ENCODE measurements around the gene CNPPD1. TPM values are rescaled to one million over a fixed set of nuclear protein-coding genes. Genes with fewer than 3 reads are reported as not detected.
A peak's percentile ranks its signal among the peaks of the same experiment; 100 is the strongest.

Gene CNPPD1
- total and polyA plus RNA-seq, 11 donors: 37.3 to 118 (median 57.2) TPM

DNA sequence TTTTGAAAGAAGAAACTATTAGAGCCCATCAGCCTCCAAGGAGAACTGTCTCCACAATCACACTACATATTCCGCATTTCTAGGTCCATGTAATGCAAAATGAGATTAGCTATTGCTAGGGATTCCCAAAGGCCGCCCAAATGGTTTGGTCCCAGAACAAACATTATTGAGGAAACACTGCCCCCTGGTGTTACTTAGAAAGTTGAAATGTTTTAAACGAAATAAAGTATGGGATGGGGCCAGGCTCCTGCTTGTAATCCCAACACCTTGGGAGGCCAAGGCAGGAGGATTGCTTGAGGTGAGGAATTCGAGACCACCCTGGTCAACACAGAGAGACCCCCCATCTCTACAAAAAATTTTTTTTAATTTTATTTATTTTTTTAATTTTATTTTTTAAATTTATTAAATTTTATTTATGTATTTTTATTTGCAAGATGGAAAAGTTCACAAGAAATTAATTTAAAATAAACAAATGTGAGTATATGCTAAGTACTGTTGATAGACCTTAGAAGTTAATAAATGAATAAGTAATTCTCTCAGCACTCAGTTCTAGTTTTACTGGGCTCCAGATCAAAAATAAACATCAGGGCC, 21.6 kb downstream of the CNPPD1 start:
- intact Hi-C loops (cut with DNase I): loop anchor here in 9 of 10 donors (1.0 to 10.0 kb wide), 9 partner anchors 83 to 300 kb away; partner anchors contain the start of genes CRYBA2 (in 3 of the 9) and WNT6 (in 1 of the 9)
- no peaks in the 10 kb centered on the region for H3K9me3 ChIP-seq
- 13 to 16% (median 14%) methylated on average over 4 of the region's 4 CpGs for WGBS, 4 donors
- peaks cover 0 to 9% (median 6%) of the 10 kb centered on the region in 12 donors for H3K4me1 ChIP-seq
- no peak for TF ChIP-seq POLR2A (IDR thresholded peaks at IDR 0.05)
- TF ChIP-seq, protein P1, sequence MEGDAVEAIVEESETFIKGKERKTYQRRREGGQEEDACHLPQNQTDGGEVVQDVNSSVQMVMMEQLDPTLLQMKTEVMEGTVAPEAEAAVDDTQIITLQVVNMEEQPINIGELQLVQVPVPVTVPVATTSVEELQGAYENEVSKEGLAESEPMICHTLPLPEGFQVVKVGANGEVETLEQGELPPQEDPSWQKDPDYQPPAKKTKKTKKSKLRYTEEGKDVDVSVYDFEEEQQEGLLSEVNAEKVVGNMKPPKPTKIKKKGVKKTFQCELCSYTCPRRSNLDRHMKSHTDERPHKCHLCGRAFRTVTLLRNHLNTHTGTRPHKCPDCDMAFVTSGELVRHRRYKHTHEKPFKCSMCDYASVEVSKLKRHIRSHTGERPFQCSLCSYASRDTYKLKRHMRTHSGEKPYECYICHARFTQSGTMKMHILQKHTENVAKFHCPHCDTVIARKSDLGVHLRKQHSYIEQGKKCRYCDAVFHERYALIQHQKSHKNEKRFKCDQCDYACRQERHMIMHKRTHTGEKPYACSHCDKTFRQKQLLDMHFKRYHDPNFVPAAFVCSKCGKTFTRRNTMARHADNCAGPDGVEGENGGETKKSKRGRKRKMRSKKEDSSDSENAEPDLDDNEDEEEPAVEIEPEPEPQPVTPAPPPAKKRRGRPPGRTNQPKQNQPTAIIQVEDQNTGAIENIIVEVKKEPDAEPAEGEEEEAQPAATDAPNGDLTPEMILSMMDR (IDR thresholded peaks at IDR 0.05): peak; percentile 49 to 76 (median 64)
- H3K4me3 ChIP-seq: no peak overlapping the region
- no peak overlapping the region for H3K27ac ChIP-seq
- ATAC-seq (peak in 3 of 4 donors; percentile 51 to 64 (median 61)), DNase-seq (peak in 2 of 5 donors; percentile 33)
- peaks cover 0 to 63% (median 49%) of the 10 kb centered on the region in 9 donors for H3K36me3 ChIP-seq
- no peaks in the 10 kb centered on the region for H3K27me3 ChIP-seq

DNA sequence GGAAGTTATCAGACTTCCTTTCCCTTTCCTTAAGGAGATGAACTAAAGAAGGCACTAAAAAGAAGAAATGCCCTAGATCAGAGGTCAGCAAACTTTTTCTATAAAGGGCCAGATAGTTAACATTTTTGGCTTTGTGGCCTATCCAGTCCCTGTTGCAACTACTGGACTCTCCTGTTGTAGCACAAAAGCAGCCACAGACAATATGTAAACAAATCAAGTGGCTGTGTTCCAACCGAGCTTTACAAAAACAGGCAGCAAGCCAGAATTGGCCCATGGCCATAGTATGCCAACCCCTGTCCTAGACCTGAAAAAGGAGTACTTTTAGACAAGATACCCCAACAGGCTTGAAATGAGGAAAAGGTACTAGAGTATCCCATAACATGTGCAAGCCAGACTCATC, 27.1 kb downstream of the CNPPD1 start:
- DNase-seq (no peak), ATAC-seq (no peak)
- Histone ChIP-seq H3K27me3 (no peaks in the 10 kb centered on the region), H3K36me3 (peaks cover 0 to 83% (median 65%) of the 10 kb centered on the region in 9 donors), H3K9me3 (no peaks in the 10 kb centered on the region), H3K4me1 (peaks cover 0 to 9% (median 0%) of the 10 kb centered on the region in 12 donors), H3K4me3 (no peak overlapping the region), H3K27ac (no peak overlapping the region)
- intact Hi-C loops (cut with DNase I): loop anchor here in 7 of 10 donors (5.0 to 10.0 kb wide), 6 partner anchors 92 to 295 kb away; partner anchors contain the start of genes CRYBA2 (in 3 of the 7) and WNT6 (in 1 of the 7)
- no peak for TF ChIP-seq POLR2A (IDR thresholded peaks at IDR 0.05)
- TF ChIP-seq, protein P1 (IDR thresholded peaks at IDR 0.05): no peak
- WGBS, 4 donors: 7 to 41% (median 26%) methylated on average over 1 of the region's 1 CpG

DNA sequence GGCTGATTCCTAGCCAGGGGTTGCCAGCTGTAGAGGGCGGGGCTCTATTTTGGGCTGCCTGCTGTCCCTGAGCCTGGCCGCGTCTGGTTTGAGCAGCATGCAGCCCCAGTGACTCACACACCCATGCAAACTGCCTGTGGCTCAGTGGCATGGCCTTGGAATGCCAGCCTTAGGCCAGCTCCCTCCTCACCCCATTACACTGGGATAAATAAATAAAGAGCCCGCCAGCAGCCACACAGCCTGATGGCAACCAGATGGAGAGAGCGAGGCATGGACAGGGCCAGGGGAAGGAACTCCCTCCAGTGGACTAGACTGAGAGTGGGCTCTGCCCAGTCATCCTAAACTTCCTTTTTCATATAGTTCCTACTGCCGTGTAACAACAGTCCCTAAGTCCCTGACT, 34.4 kb downstream of the CNPPD1 start:
- intact Hi-C loops (cut with DNase I): no loop called here
- Histone ChIP-seq H3K9me3 (peaks cover 0 to 3% (median 0%) of the 10 kb centered on the region in 12 donors), H3K27me3 (no peaks in the 10 kb centered on the region), H3K27ac (no peak overlapping the region), H3K4me3 (no peak overlapping the region), H3K36me3 (peaks cover 0 to 83% (median 63%) of the 10 kb centered on the region in 9 donors), H3K4me1 (no peaks in the 10 kb centered on the region)
- 92 to 95% (median 94%) methylated on average over 6 of the region's 6 CpGs for WGBS, 4 donors
- ATAC-seq (no peak), DNase-seq (no peak)
- no peak for TF ChIP-seq POLR2A (IDR thresholded peaks at IDR 0.05)
- TF ChIP-seq, protein P1 (IDR thresholded peaks at IDR 0.05): no peak

DNA sequence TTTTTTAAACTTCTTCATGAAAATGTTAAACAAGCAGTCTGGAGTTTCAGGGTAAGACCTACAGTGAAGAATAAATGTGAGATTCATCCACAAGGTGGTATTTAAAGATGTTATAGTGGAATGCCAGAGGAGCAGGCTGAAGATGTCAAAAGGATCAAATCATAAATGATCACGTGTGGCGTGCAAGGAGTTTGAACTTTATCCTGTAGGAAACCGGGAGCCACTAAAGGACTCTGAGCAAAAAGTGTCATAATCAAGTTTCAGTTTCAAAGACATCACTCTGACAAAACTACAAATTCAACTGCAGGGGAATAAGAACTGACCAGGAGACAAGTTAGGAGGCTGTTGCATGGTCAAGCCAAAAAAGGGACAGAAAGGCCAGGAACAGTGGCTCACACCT, 36.0 kb downstream of the CNPPD1 start:
- H3K27ac ChIP-seq: no peak overlapping the region
- no peak for DNase-seq
- H3K9me3 ChIP-seq: peaks cover 0 to 3% (median 0%) of the 10 kb centered on the region in 12 donors
- ATAC-seq: no peak
- no peaks in the 10 kb centered on the region for H3K27me3 ChIP-seq
- intact Hi-C loops (cut with DNase I): no loop called here
- H3K4me1 ChIP-seq: no peaks in the 10 kb centered on the region
- peaks cover 0 to 70% (median 48%) of the 10 kb centered on the region in 9 donors for H3K36me3 ChIP-seq
- 96 to 97% (median 96%) methylated on average over 3 of the region's 3 CpGs for WGBS, 4 donors
- H3K4me3 ChIP-seq: no peak overlapping the region
- TF ChIP-seq POLR2A (IDR thresholded peaks at IDR 0.05): no peak
- TF ChIP-seq, protein P1 (IDR thresholded peaks at IDR 0.05): no peak

Data from heart left ventricle (tissue), 16 donors.